Measurements from ENCODE around the gene SORCS2. TPM values are rescaled to one million over a fixed set of nuclear protein-coding genes. Genes with fewer than 3 reads are reported as not detected.
"Not testable (repeated sequence)": the region's sequence is repeated elsewhere in the genome, so short reads cannot be mapped to it uniquely, and the experiment has no call there.

Gene SORCS2
- polyA plus RNA-seq, 1 donor (not counting 4 experiments of a cell fraction or from before 2014, with no cell fraction given), result 0.09 TPM

GRCh38 chr4:7598939-7599790, 406.8 kb downstream of the SORCS2 start:
- Histone ChIP-seq H3K4me3 (ENCODE audit: control insufficient read depth in 2 of 3, extremely low read depth in 1 of 3, insufficient read depth in 2 of 3, low read depth in 1 of 3, low read length in 3 of 3) (no peak overlapping the region), H4K20me1 (ENCODE audit: control insufficient read depth, extremely low read depth, insufficient read depth, low read length) (no peaks in the 10 kb centered on the region), H3K9me3 (ENCODE audit: control insufficient read depth, low read depth, low read length) (no peaks in the 10 kb centered on the region), H3K27me3 (ENCODE audit: control insufficient read depth, extremely low read depth, insufficient read depth, low read length) (peaks cover 35% of the 10 kb centered on the region), H3K79me2 (ENCODE audit: control insufficient read depth, insufficient read depth, low read length) (no peaks in the 10 kb centered on the region), H3K4me2 (ENCODE audit: control insufficient read depth, extremely low read depth, insufficient read depth, low read depth, low read length) (no peak overlapping the region), H3K9me1 (ENCODE audit: control insufficient read depth, extremely low read depth, insufficient read depth, low read length) (no peaks in the 10 kb centered on the region), H3K9ac (ENCODE audit: control insufficient read depth, extremely low read depth, insufficient read depth, low read length) (no peak overlapping the region), H2AFZ (ENCODE audit: control insufficient read depth, low read length) (no peak overlapping the region), H3K4me1 (ENCODE audit: control insufficient read depth, extremely low read depth, insufficient read depth, low read length) (no peaks in the 10 kb centered on the region), H3K27ac (ENCODE audit: control insufficient read depth, insufficient read depth, low read length) (no peak overlapping the region), H3K36me3 (ENCODE audit: control insufficient read depth in 2 of 2, extremely low read depth in 1 of 2, insufficient read depth in 2 of 2, low read length in 2 of 2) (no peaks in the 10 kb centered on the region)
- DNase-seq (ENCODE audit: low read depth, low spot score) (no peak), FAIRE-seq (no peak)
- dilution Hi-C loops (cut with MboI; ENCODE audit: extremely low pct_ligation_motif_present, low sequenced_read_pairs), result no loop called here
- no peak for TF ChIP-seq CTCF (optimal IDR thresholded peaks at IDR 0.05 in 1 of 3, IDR thresholded peaks at IDR 0.05 in 1 of 3, conservative IDR thresholded peaks at IDR 0.05 in 1 of 3; ENCODE audit: extremely low read depth in 1 of 3, insufficient read depth in 2 of 3, low read length in 3 of 3)
- TF ChIP-seq EZH2 (IDR thresholded peaks at IDR 0.05; ENCODE audit: low read length), result peak; percentile 38

- FAIRE-seq (no peak), DNase-seq (ENCODE audit: low read depth, low spot score) (no peak)
- dilution Hi-C loops (cut with MboI; ENCODE audit: extremely low pct_ligation_motif_present, low sequenced_read_pairs), result no loop called here
- H3K27ac ChIP-seq (ENCODE audit: control insufficient read depth, insufficient read depth, low read length), result no peak overlapping the region
- H3K4me2 ChIP-seq (ENCODE audit: control insufficient read depth, extremely low read depth, insufficient read depth, low read depth, low read length), result no peak overlapping the region
- no peaks in the 10 kb centered on the region for H3K9me3 ChIP-seq (ENCODE audit: control insufficient read depth, low read depth, low read length)
- no peaks in the 10 kb centered on the region for H3K9me1 ChIP-seq (ENCODE audit: control insufficient read depth, extremely low read depth, insufficient read depth, low read length)
- no peak overlapping the region for H3K4me3 ChIP-seq (ENCODE audit: control insufficient read depth in 2 of 3, extremely low read depth in 1 of 3, insufficient read depth in 2 of 3, low read depth in 1 of 3, low read length in 3 of 3)
- H3K27me3 ChIP-seq (ENCODE audit: control insufficient read depth, extremely low read depth, insufficient read depth, low read length), result peaks cover 31% of the 10 kb centered on the region
- H2AFZ ChIP-seq (ENCODE audit: control insufficient read depth, low read length), result no peak overlapping the region
- no peaks in the 10 kb centered on the region for H4K20me1 ChIP-seq (ENCODE audit: control insufficient read depth, extremely low read depth, insufficient read depth, low read length)
- H3K4me1 ChIP-seq (ENCODE audit: control insufficient read depth, extremely low read depth, insufficient read depth, low read length), result no peaks in the 10 kb centered on the region
- no peak overlapping the region for H3K9ac ChIP-seq (ENCODE audit: control insufficient read depth, extremely low read depth, insufficient read depth, low read length)
- TF ChIP-seq EZH2 (IDR thresholded peaks at IDR 0.05; ENCODE audit: low read length), result no peak
- TF ChIP-seq CTCF (optimal IDR thresholded peaks at IDR 0.05 in 1 of 3, IDR thresholded peaks at IDR 0.05 in 1 of 3, conservative IDR thresholded peaks at IDR 0.05 in 1 of 3; ENCODE audit: extremely low read depth in 1 of 3, insufficient read depth in 2 of 3, low read length in 3 of 3), result no peak
- H3K79me2 ChIP-seq (ENCODE audit: control insufficient read depth, insufficient read depth, low read length), result no peaks in the 10 kb centered on the region
- H3K36me3 ChIP-seq (ENCODE audit: control insufficient read depth in 2 of 2, extremely low read depth in 1 of 2, insufficient read depth in 2 of 2, low read length in 2 of 2), result no peaks in the 10 kb centered on the region
These were observed 407.9 kb downstream of the SORCS2 start for GRCh38 chr4:7600247-7600646.

- peaks cover 23% of the 10 kb centered on the region for H3K27me3 ChIP-seq (ENCODE audit: control insufficient read depth, extremely low read depth, insufficient read depth, low read length)
- H3K9me1 ChIP-seq (ENCODE audit: control insufficient read depth, extremely low read depth, insufficient read depth, low read length); H3K4me2 ChIP-seq (ENCODE audit: control insufficient read depth, extremely low read depth, insufficient read depth, low read depth, low read length); H3K27ac ChIP-seq (ENCODE audit: control insufficient read depth, insufficient read depth, low read length); H4K20me1 ChIP-seq (ENCODE audit: control insufficient read depth, extremely low read depth, insufficient read depth, low read length); H3K9ac ChIP-seq (ENCODE audit: control insufficient read depth, extremely low read depth, insufficient read depth, low read length); H3K36me3 ChIP-seq (ENCODE audit: control insufficient read depth in 2 of 2, extremely low read depth in 1 of 2, insufficient read depth in 2 of 2, low read length in 2 of 2); dilution Hi-C loops (cut with MboI; ENCODE audit: extremely low pct_ligation_motif_present, low sequenced_read_pairs); DNase-seq (ENCODE audit: low read depth, low spot score); H3K79me2 ChIP-seq (ENCODE audit: control insufficient read depth, insufficient read depth, low read length); H3K9me3 ChIP-seq (ENCODE audit: control insufficient read depth, low read depth, low read length); H2AFZ ChIP-seq (ENCODE audit: control insufficient read depth, low read length); H3K4me3 ChIP-seq (ENCODE audit: control insufficient read depth in 2 of 3, extremely low read depth in 1 of 3, insufficient read depth in 2 of 3, low read depth in 1 of 3, low read length in 3 of 3); H3K4me1 ChIP-seq (ENCODE audit: control insufficient read depth, extremely low read depth, insufficient read depth, low read length); FAIRE-seq: not testable (repeated sequence)
These were observed 409.8 kb downstream of the SORCS2 start for GRCh38 chr4:7602166-7602565.

Data from keratinocyte (primary cell).